K562 (cell line): ENCODE measurements around the gene MCM5. TPM values are rescaled to one million over a fixed set of nuclear protein-coding genes. Genes with fewer than 3 reads are reported as not detected.
A peak's percentile ranks its signal among the peaks of the same experiment; 100 is the strongest.

Experiments
- ATAC-seq: fragments of 200-7000 bp; cut with Tn5 transposase; 3 replicates; pipeline ENCODE4 v1.9.1; 2020; ENCODE audit warnings: moderate library complexity
- BruUV-seq: library from RNA; stranded (reverse); fragments of 400-500 nt; replicated peaks from 2 replicates; lab custom pipeline; 2021; lab: Mats Ljungman, UMichigan
- CTCF ChIA-PET: fragments of 300-600 bp; formaldehyde crosslinking; extraction: SDS; loops from one replicate; lab custom pipeline; 2021; ENCODE audit warnings: low intra/inter-chr PET ratio; lab: Yijun Ruan, JAX
- POLR2A ChIA-PET: fragments of 300-600, 350-650 bp; sonication (Branson Sonifier 250); formaldehyde crosslinking; extraction: SDS; loops from one replicate; lab custom pipeline; 2021; ENCODE audit warnings: antibody characterized with exemption, inconsistent platforms; lab: Yijun Ruan, JAX
- DNase-seq, 4 experiments: peaks; one replicate each; pipeline versions ENCODE4 v3.0.0 to v3.0.0-alpha.2; 2011 to 2018; ENCODE audit warnings: low spot score in 3 of 4, mixed read lengths in 3 of 4; ENCODE audit errors: extremely low read depth in 1 of 4
- FAIRE-seq: peaks from 2 replicates; lab custom pipeline; 2011; peaks lifted over from hg19 to GRCh38; lab: Jason Lieb, UNC
- H2AFZ ChIP-seq: 2 replicates; pipeline ENCODE4 v1.6.0; 2011; ENCODE audit warnings: low read depth, low read length, control low read depth, inconsistent platforms
- H3K27ac ChIP-seq: fragments of 200-600 bp; 3 replicates; pipeline ENCODE4 v1.8.0; 2011; ENCODE audit warnings: low read depth, mild to moderate bottlenecking, control low read depth, inconsistent platforms, low read length, moderate library complexity, mixed read lengths; ENCODE audit errors: extremely low read depth
- H3K27me3 ChIP-seq, 2 experiments: fragments of 300-600 bp in 1 of 2; 2 replicates in 1 of 2; 3 replicates in 1 of 2; pipeline versions ENCODE4 v1.6.0 to v1.8.0; 2011; ENCODE audit warnings: inconsistent platforms in 2 of 2, low read length in 2 of 2, mild to moderate bottlenecking in 1 of 2, mixed read lengths in 1 of 2, moderate library complexity in 1 of 2; ENCODE audit not compliant: control insufficient read depth in 2 of 2, insufficient read depth in 2 of 2
- H3K36me3 ChIP-seq: fragments of 300-600 bp; 3 replicates; pipeline ENCODE4 v1.8.0; 2011; ENCODE audit warnings: mild to moderate bottlenecking, low read length, inconsistent platforms; ENCODE audit not compliant: control insufficient read depth, insufficient read depth
- H3K4me1 ChIP-seq, 2 experiments: fragments of 200-600 bp in 1 of 2; replicated peaks in 1 of 2; 2 replicates in 1 of 2; 3 replicates in 1 of 2; pipeline versions ENCODE4 v1.5.1 to v1.8.0; 2011; ENCODE audit warnings: inconsistent platforms in 2 of 2, low read length in 2 of 2, mild to moderate bottlenecking in 1 of 2, mixed read lengths in 1 of 2, moderate library complexity in 1 of 2; ENCODE audit not compliant: control insufficient read depth in 2 of 2, insufficient read depth in 2 of 2
- H3K4me2 ChIP-seq: 2 replicates; pipeline ENCODE4 v1.6.1; 2011; ENCODE audit warnings: low read length, control low read depth, inconsistent platforms, mixed read lengths; ENCODE audit not compliant: insufficient read depth
- H3K4me3 ChIP-seq: fragments of 200-600 bp; sonication (generic), shearing (Covaris generic); 2 replicates; pipeline ENCODE4 v1.5.1; 2016; ENCODE audit warnings: control low read depth, inconsistent platforms
- H3K79me2 ChIP-seq: fragments of 200-600 bp; 3 replicates; pipeline ENCODE4 v1.8.0; 2011; ENCODE audit warnings: low read length, inconsistent platforms; ENCODE audit not compliant: control insufficient read depth, insufficient read depth
- H3K9ac ChIP-seq, 2 experiments: 2 replicates each; pipeline versions ENCODE4 v1.6.0 to v1.6.1; 2011; ENCODE audit warnings: low read depth in 2 of 2, low read length in 2 of 2, control low read depth in 1 of 2, inconsistent platforms in 1 of 2, mild to moderate bottlenecking in 1 of 2, mixed read lengths in 1 of 2; ENCODE audit not compliant: insufficient read depth in 1 of 2
- H3K9me1 ChIP-seq: one replicate; pipeline ENCODE4 v1.6.0; 2011; ENCODE audit warnings: inconsistent platforms, mild to moderate bottlenecking, low read length, moderate library complexity; ENCODE audit not compliant: control insufficient read depth, insufficient read depth
- H3K9me3 ChIP-seq: replicated peaks from 2 replicates; pipeline ENCODE4 v1.5.1; 2011; ENCODE audit warnings: low read depth, low read length, inconsistent platforms; ENCODE audit not compliant: control insufficient read depth, insufficient read depth
- H4K20me1 ChIP-seq: replicated peaks from 2 replicates; pipeline ENCODE4 v1.6.1; 2011; ENCODE audit warnings: low read length, inconsistent platforms, mixed read lengths; ENCODE audit not compliant: control insufficient read depth, insufficient read depth
- CEBPB ChIP-seq: fragments of 450-650 bp; IDR thresholded peaks from 2 replicates; pipeline ENCODE4 v1.6.1; 2016; ENCODE audit warnings: missing genetic modification characterization, missing compliant biosample characterization
- CEBPG ChIP-seq, 3 experiments: fragments of 200-800 bp in 1 of 3; sonication (Bioruptor generic) in 1 of 3; sonication (generic) in 1 of 3; formaldehyde crosslinking in 1 of 3; IDR thresholded peaks in 2 of 3; conservative IDR thresholded peaks in 1 of 3; 2 replicates each; pipeline versions ENCODE4 v1.6.1 to v1.8.0; 2016 to 2022; ENCODE audit warnings: missing compliant biosample characterization in 2 of 3, missing genetic modification characterization in 2 of 3, mild to moderate bottlenecking in 1 of 3, missing genetic modification reagents in 1 of 3
- POLR2G ChIP-seq: fragments of 200-400 bp; formaldehyde crosslinking; IDR thresholded peaks from 2 replicates; pipeline ENCODE4 v1.6.1; 2017; ENCODE audit warnings: low read depth, mild to moderate bottlenecking, antibody characterized with exemption, low read length, moderate library complexity
- ZNF408 ChIP-seq: fragments of 250-450 bp; sonication (Bioruptor Pico); IDR thresholded peaks from 2 replicates; pipeline ENCODE4 v1.4.0; 2020; ENCODE audit warnings: low read depth, mild to moderate bottlenecking, moderate library complexity
- WGBS: fragments of 100-300 bp; shearing (Covaris generic); methylation state at CpG from one replicate; pipeline ENCODE4 v1.1.6; 2016; ENCODE audit warnings: low coverage, mixed read lengths; ENCODE audit not compliant: insufficient coverage; ENCODE audit errors: missing lambda C conversion rate; 5-methylcytosine and 5-hydroxymethylcytosine counted together
- in situ Hi-C: fragments of 300-500 bp; cut with MboI; formaldehyde crosslinking; loops from 4 replicates; pipeline ENCODE4 v1.15.0; 2018; ENCODE audit warnings: inconsistent platforms, mixed read lengths
- intact Hi-C: fragments of 100-400 bp; cut with micrococcal nuclease; formaldehyde crosslinking; loops from 2 replicates; pipeline ENCODE4 v1.14.2; 2022
- polyA plus RNA-seq, 8 experiments: library from polyadenylated mRNA; depleted of rRNA in 4 of 8; stranded (reverse) in 5 of 8; unstranded in 3 of 8; fragments of >200 nt; fragmentation: Nextera tagmentation in 2 of 8; fragmentation: Illumina TruSeq in 1 of 8; extraction: Ambion mirVana in 2 of 8; extraction: Trizol in 1 of 8; gene quantifications; 2 replicates each; pipeline versions ENCODE4 v1.2.1 to v1.2.3, GENCODE V29; 2011 to 2014; ENCODE audit warnings: inconsistent platforms in 1 of 8, missing spikeins in 1 of 8
- total RNA-seq, 7 experiments: library from RNA; depleted of rRNA in 6 of 7; stranded (reverse); fragments of >200 nt in 6 of 7; fragmentation: Illumina TruSeq in 2 of 7; extraction: Trizol in 2 of 7; gene quantifications; 2 replicates each; pipeline versions ENCODE4 v1.2.1 to v1.2.3, GENCODE V29; 2011 to 2021; ENCODE audit warnings: low replicate concordance in 1 of 7
- TF ChIP-seq, protein P1 (sequence below): sonication (generic); formaldehyde crosslinking; IDR thresholded peaks from 2 replicates; pipeline ENCODE4 v1.8.1; 2022; ENCODE audit warnings: missing genetic modification reagents

Gene MCM5
- total and polyA plus RNA-seq, 9 of the 15 experiments (the other 6 are each of a cell fraction or from before 2014, with no cell fraction given) = 5.6 to 180 (median 66.1) TPM

DNA sequence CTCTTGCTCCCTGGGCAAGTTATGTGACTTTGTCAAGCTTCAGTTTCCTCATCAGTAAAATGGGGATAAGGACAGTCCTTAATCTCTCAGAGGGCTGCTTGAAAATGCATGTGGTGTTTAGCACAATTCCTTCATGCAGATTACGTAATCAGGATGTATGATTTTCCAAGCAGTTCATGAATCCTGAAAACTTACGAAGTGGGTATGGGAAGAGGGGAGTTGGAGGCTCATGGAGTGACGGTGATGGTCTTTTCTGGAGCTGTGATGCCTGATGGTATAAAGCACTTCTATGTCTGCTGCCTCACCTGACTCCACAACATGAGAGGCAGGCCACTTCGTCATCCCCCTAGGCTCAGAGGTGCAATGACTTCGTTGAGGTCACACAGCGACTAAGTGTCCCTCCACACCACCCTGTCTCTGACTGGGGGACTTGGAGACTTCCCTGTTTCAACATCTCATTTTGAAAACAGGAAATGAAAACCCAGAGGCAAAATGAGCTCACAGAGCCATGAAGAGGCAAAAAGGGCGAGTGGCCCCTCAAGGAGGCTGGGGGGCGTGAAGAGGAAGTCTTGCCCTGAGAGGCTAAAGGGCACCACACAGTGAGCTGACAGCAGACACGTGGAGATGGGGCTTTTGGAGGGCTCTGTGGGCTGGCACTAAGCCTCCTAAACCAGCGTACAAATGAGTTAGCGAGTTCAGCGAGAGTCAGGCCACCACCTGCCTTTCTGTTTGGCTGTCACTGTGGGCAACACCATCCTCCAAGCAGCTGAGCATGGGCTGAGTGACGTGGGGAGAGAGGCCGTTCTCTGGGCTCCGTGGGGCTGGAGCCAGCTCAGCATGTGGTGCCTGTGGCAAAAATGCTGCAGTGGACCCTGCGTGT, 10.1 kb downstream of the MCM5 start:
- Histone ChIP-seq H2AFZ (no peak overlapping the region), H3K4me2 (no peak overlapping the region), H3K9me3 (no peaks in the 10 kb centered on the region), H3K27ac (no peak overlapping the region), H3K9me1 (no peaks in the 10 kb centered on the region), H3K27me3 (no peaks in the 10 kb centered on the region), H3K79me2 (no peaks in the 10 kb centered on the region), H3K36me3 (peaks cover 89% of the 10 kb centered on the region; the same call in 2 of the 3 replicates), H3K4me3 (no peak overlapping the region), H4K20me1 (0 out of 2 replicates have a peak, but pooled peaks cover 4% of the 10 kb centered on the region), H3K9ac (peak overlapping the region in 1 of 2 experiments; percentile 26; a peak in 1 of 4 replicates), H3K4me1 (peaks cover 0 to 3% of the 10 kb centered on the region in 2 experiments; a peak in 2 of 5 replicates)
- ATAC-seq (no peak), FAIRE-seq (no peak), DNase-seq (no peak)
- intact Hi-C loops = loop anchor here (10.0 kb wide), 1 partner anchor 55 kb away; no protein-coding TSS in a partner anchor
- no TSS peak for BruUV-seq
- TF ChIP-seq CEBPG (CRISPR knock-in tag; IDR thresholded peaks at IDR 0.05) (no peak), CEBPG (tag; conservative IDR thresholded peaks at IDR 0.05 in 1 of 2, IDR thresholded peaks at IDR 0.05 in 1 of 2) (peak in 1 of 2 experiments; percentile 41; a peak in 1 of 4 replicates), POLR2G (0 out of 2 replicates have a peak, but pooled peaks have one; percentile 27), CEBPB (tag) (peak; percentile 67), ZNF408 (CRISPR knock-in tag) (no peak)
- TF ChIP-seq, protein P1, sequence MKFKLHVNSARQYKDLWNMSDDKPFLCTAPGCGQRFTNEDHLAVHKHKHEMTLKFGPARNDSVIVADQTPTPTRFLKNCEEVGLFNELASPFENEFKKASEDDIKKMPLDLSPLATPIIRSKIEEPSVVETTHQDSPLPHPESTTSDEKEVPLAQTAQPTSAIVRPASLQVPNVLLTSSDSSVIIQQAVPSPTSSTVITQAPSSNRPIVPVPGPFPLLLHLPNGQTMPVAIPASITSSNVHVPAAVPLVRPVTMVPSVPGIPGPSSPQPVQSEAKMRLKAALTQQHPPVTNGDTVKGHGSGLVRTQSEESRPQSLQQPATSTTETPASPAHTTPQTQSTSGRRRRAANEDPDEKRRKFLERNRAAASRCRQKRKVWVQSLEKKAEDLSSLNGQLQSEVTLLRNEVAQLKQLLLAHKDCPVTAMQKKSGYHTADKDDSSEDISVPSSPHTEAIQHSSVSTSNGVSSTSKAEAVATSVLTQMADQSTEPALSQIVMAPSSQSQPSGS (CRISPR knock-in tag) = no peak
- ChIA-PET CTCF (no interaction called here), POLR2A (interaction anchor here (0.5 to 3.8 kb wide), 6 partner anchors 8 to 543 kb away, joined by 3 to 26 read pairs (median 6); no protein-coding TSS in a partner anchor)
- in situ Hi-C loops = no loop called here
- WGBS = 90% methylated on average over 11 of the region's 16 CpGs
